Keratinocyte (primary cell): ENCODE data around the gene SLC17A7.

Experiments
- EZH2 ChIP-seq: IDR thresholded peaks from one replicate; pipeline ENCODE4 v1.6.1; 2012; ENCODE audit warnings: inconsistent platforms, mild to moderate bottlenecking, low read length, moderate library complexity
- TF ChIP-seq, protein P1 (sequence below), 3 experiments: IDR thresholded peaks in 1 of 3; conservative IDR thresholded peaks in 1 of 3; optimal IDR thresholded peaks in 1 of 3; 2 replicates in 2 of 3; 3 replicates in 1 of 3; pipeline versions ENCODE3 to v1.5.1; 2011; ENCODE audit warnings: low read length in 3 of 3, mild to moderate bottlenecking in 3 of 3, moderate library complexity in 2 of 3, control low read depth in 1 of 3, inconsistent platforms in 1 of 3; ENCODE audit not compliant: insufficient read depth in 2 of 3; ENCODE audit errors: extremely low read depth in 1 of 3

DNA sequence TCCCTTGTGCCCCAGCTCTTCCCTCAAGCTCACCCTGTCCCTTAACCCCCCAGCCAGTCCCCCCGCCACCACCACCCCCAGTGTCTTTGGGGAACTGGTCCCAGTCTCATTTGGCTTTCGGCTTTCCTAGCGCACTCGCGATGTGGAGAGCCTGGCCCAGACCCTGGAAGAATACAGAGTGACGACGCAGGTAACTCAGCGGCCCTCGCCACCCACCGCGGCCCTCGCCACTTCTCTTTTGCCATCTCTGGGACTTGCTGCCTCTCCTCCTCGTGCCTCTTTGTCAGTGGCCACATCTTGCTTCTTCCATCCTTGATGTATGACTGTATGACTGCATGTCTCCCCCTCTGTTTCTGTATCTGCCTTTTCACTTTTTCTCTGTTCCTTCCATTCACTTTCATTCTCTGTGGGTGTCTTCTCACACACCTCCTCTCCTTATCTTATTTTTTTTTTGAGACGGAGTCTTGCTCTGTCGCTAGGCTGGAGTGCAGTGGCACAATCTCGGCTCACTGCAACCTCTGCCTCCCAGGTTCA, 33.8 kb downstream of the SLC17A7 start:
- TF ChIP-seq, protein P1, sequence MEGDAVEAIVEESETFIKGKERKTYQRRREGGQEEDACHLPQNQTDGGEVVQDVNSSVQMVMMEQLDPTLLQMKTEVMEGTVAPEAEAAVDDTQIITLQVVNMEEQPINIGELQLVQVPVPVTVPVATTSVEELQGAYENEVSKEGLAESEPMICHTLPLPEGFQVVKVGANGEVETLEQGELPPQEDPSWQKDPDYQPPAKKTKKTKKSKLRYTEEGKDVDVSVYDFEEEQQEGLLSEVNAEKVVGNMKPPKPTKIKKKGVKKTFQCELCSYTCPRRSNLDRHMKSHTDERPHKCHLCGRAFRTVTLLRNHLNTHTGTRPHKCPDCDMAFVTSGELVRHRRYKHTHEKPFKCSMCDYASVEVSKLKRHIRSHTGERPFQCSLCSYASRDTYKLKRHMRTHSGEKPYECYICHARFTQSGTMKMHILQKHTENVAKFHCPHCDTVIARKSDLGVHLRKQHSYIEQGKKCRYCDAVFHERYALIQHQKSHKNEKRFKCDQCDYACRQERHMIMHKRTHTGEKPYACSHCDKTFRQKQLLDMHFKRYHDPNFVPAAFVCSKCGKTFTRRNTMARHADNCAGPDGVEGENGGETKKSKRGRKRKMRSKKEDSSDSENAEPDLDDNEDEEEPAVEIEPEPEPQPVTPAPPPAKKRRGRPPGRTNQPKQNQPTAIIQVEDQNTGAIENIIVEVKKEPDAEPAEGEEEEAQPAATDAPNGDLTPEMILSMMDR (optimal IDR thresholded peaks at IDR 0.05 in 1 of 3, IDR thresholded peaks at IDR 0.05 in 1 of 3, conservative IDR thresholded peaks at IDR 0.05 in 1 of 3; ENCODE audit: extremely low read depth in 1 of 3, insufficient read depth in 2 of 3, low read length in 3 of 3): no peak
- TF ChIP-seq EZH2: no peak
